HG03378 (cell line): ENCODE measurements around the gene KIRREL2.
"Not testable (repeated sequence)": the region's sequence is repeated elsewhere in the genome, so short reads cannot be mapped to it uniquely, and the experiment has no call there.

Experiments used
- ATAC-seq: cut with Tn5 transposase; IDR thresholded peaks from one replicate; pipeline ENCODE4 v1.9.1; 2021; ENCODE audit warnings: mild to moderate bottlenecking, moderate library complexity; ENCODE audit not compliant: unreplicated experiment

Gene KIRREL2

GRCh38 chr19:35868823-35869326 lies 12.2 kb downstream of the KIRREL2 start:
- ATAC-seq = no peak

- ATAC-seq = no peak
Observed at GRCh38 chr19:35869327-35870123, 12.8 kb downstream of the KIRREL2 start.

GRCh38 chr19:35870124-35870736 lies 13.5 kb downstream of the KIRREL2 start:
- ATAC-seq = not testable (repeated sequence)

GRCh38 chr19:35870798-35871197 lies 14.1 kb downstream of the KIRREL2 start:
- ATAC-seq = no peak

- no peak for ATAC-seq
Observed at GRCh38 chr19:35871611-35872010, 14.9 kb downstream of the KIRREL2 start.

- ATAC-seq = no peak
Observed at GRCh38 chr19:35872180-35872579, 15.5 kb downstream of the KIRREL2 start.

GRCh38 chr19:35874392-35874930 lies 17.8 kb downstream of the KIRREL2 start:
- ATAC-seq = no peak

GRCh38 chr19:35879068-35879467 lies 22.4 kb downstream of the KIRREL2 start:
- ATAC-seq = no peak

- no peak for ATAC-seq
Observed at GRCh38 chr19:35879770-35880317, 23.1 kb downstream of the KIRREL2 start.

- ATAC-seq = no peak
Observed at GRCh38 chr19:35882114-35882832, 25.6 kb downstream of the KIRREL2 start.

- ATAC-seq = no peak
Observed at GRCh38 chr19:35883882-35884281, 27.2 kb downstream of the KIRREL2 start.

- no peak for ATAC-seq
Observed at GRCh38 chr19:35885225-35885738, 28.6 kb downstream of the KIRREL2 start.

GRCh38 chr19:35885904-35886303 lies 29.2 kb downstream of the KIRREL2 start:
- no peak for ATAC-seq

GRCh38 chr19:35887197-35887596 lies 30.5 kb downstream of the KIRREL2 start:
- no peak for ATAC-seq

- ATAC-seq = no peak
Observed at GRCh38 chr19:35888398-35888797, 31.7 kb downstream of the KIRREL2 start.

GRCh38 chr19:35889370-35890112 lies 32.8 kb downstream of the KIRREL2 start:
- ATAC-seq = no peak

GRCh38 chr19:35890113-35890650 lies 33.5 kb downstream of the KIRREL2 start:
- no peak for ATAC-seq

GRCh38 chr19:35891819-35892218 lies 35.1 kb downstream of the KIRREL2 start:
- ATAC-seq = not testable (repeated sequence)

GRCh38 chr19:35894342-35894741 lies 37.6 kb downstream of the KIRREL2 start:
- ATAC-seq = no peak
